ENCODE measurements around the gene DEPDC1B. TPM values are rescaled to one million over a fixed set of nuclear protein-coding genes. Genes with fewer than 3 reads are reported as not detected.
"Not testable (repeated sequence)": the region's sequence is repeated elsewhere in the genome, so short reads cannot be mapped to it uniquely, and the experiment has no call there.

DEPDC1B gene
- total RNA-seq, 1 experiment from 2014 or later: 27.3 TPM

DNA sequence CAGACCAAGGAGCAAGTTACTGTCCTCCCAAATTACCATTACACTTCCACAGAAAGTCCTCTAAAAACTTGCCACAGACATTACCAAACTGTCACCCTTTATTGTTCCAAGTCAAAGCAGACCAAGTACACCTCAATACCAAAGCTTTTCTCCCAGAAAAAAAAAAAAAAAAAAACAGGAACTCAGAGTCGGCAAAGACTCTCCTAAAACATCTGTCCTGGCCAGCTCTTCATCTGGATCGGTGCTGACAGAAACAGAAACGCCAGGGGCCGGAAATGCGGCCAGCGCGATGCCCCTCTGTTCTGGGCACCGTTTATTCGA lies 718 bp downstream of the DEPDC1B start:
- no peak for DNase-seq (ENCODE audit: low read depth)

DNA sequence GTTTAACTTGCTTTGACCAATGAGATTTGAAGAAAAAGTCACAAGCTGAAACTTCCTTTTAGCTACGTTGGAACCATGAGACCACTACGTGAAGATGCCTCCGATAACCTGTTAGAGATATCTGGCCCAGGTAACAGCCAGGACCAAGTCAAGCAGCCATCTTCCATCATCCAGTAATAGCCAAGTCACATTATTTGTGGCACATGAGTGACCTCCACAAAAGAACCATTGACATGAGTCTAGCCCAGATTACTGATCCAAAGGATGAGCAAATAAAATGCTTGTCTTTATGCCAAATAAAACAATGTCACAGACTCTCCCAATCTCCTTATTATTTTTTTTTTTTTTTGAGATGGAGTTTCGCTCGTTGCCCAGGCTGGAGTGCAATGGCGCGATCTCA lies 1.6 kb downstream of the DEPDC1B start:
- no peak for DNase-seq (ENCODE audit: low read depth)

DNA sequence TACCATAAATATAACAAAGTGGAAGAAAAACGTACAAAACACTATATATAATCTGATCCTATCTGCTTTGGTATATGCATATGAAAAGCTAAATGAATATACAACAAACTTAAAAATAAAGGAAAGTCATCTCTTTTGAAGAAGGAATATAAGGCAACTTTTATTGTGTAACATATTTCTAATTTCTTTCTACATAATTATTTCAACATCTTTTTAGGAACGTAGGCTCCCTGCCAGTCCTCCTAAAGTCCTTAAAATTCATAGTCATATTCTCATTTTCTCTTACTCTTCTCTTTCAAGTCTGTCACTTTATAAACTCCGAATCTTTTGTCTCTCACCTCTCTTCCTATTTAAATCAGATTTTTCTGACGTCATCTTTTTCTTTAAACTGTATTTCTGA lies 9.6 kb downstream of the DEPDC1B start:
- DNase-seq (ENCODE audit: low read depth): no peak

DNA sequence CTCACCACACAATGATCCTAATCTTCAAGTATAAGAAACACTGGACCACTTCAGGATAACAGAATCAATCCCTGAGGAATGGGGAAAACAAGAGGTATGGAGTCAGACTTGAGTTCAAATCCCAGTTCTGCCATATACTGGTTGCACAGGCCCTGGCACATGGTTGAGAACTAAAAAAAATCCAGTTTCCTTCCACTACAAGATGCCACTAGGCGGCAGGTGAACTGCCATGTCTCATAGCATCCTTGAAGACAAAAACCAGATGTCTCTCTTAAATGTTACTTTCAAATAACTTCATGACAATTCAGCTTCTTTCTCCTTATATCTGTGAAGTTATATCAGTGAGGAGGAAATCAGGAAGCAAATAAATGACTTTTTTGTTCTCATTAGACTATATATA lies 11.0 kb downstream of the DEPDC1B start:
- no peak for DNase-seq (ENCODE audit: low read depth)

DNA sequence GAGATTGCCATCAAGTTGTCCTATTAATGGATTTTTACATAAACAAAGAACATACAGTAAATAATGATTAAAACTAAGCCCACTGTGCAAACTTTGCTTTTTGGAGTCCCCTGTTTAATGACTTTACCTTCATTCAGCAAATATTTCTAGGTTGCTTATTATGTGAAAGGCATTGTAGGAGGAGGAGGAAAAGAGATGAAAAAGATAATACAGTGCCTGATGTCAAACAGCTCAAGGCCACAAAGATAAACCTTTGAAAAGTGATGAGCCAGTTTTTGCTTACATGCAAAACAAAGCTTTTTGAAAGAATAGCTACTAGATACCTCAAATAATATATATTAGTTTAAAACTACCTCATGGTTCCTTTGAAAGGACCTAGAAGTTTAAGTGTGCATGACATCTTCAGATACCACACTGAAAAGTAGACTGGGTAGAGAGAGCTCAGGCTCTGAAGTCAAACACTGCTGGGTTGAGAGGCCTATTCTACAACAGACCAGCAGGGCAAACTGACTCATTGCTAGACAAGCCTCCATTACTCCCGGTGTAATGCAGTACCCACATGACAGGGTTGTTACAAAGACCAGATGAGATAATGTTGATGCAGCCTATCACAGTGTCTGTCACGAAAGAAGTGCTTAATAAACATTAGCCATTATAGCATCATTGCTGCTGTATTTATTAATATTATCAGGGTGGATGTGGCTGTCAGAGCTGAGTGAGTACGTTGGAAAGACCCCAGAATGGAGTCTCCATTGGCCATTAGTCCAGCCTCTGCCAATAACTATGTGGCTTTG lies 11.8 kb downstream of the DEPDC1B start:
- peak; percentile 67 for DNase-seq (ENCODE audit: low read depth)

DNA sequence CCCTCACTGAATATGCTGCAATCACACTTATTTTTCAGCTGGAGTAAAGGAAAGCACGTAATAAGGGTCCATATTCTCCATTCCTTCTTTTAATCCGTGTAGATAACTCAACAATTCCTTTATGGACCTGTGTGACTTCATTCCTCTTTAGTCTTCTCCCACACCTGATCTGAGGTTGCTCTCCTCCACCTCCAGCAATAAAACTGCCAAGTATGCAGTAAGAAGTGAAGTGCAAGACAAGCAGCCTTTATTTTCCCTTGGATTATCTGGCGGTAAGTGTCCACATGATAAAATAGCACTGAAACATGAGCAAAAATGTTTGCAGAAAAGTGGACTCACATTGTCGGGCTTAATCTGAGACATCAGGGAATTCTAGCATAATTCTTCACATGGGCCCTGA lies 13.8 kb downstream of the DEPDC1B start:
- DNase-seq (ENCODE audit: low read depth): no peak

DNA sequence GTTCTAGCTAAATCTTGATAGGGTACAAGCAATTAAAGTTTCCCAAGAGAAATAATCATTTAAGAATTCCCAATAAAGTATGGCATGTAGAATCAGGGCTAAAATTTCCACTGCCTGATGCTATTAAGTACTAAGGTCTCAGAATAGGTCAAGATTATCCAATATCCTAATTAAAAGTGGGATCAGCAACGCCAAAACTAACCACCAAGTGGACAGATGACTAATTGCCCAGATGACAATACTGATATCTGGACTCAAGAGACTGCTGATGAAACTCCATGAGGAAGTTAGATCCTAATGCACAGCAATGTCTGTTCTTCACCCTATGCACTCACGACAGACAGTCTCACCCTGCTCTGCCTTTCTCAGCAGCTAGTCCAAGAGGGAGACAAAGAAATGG lies 14.3 kb downstream of the DEPDC1B start:
- peak; percentile 10 for DNase-seq (ENCODE audit: low read depth)

DNA sequence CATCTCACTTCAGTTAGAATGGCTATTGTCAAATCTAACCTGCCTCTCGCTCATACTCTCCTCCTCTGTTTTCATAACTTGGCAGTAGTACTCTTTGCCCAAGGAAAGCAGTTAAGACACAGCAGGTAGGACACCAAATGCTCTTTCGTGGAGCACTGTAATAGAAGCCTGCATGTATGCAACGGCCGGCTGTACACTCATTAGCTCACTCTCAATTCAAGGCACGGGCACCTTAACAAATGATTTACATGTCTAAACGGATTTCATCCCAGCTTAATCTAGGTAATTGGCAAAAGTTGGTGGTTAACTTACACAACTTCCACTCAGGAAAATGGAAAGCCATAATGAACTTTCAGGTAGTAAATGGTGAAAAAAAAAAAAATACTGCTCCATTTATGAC lies 14.9 kb downstream of the DEPDC1B start:
- no peak for DNase-seq (ENCODE audit: low read depth)

DNA sequence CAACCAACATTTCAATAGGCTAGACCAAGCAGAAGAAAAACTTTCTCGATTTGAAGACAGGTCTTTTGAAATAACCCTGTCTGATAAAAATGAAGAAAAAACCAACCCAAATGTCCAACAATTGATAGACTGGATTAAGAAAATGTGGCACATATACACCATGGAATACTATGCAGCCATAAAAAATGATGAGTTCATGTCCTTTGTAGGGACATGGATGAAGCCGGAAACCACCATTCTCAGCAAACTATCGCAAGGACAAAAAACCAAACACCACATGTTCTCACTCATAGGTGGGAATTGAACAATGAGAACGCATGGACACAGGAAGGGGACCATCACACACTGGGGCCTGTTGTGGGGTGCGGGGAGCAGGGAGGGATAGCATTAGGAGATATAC lies 18.0 kb downstream of the DEPDC1B start:
- DNase-seq (ENCODE audit: low read depth): not testable (repeated sequence)

DNA sequence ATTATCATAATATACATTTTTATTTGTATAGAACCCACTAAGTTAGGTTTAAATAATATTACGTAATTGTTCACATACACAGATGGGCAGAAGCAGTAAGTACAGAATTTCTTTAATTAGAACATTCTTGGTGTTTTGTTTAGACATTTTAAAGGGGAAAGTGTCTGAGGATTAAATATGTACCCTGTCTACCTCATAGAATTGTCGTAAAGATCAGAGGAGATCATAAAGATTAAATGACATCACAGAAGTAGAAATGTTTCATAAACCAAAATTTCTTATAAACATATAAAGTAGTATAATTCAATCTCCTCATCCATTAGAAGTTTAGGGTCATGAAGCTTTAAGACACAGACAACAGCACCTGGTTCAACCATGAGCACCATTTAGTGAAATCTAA lies 20.1 kb downstream of the DEPDC1B start:
- no peak for DNase-seq (ENCODE audit: low read depth)

DNA sequence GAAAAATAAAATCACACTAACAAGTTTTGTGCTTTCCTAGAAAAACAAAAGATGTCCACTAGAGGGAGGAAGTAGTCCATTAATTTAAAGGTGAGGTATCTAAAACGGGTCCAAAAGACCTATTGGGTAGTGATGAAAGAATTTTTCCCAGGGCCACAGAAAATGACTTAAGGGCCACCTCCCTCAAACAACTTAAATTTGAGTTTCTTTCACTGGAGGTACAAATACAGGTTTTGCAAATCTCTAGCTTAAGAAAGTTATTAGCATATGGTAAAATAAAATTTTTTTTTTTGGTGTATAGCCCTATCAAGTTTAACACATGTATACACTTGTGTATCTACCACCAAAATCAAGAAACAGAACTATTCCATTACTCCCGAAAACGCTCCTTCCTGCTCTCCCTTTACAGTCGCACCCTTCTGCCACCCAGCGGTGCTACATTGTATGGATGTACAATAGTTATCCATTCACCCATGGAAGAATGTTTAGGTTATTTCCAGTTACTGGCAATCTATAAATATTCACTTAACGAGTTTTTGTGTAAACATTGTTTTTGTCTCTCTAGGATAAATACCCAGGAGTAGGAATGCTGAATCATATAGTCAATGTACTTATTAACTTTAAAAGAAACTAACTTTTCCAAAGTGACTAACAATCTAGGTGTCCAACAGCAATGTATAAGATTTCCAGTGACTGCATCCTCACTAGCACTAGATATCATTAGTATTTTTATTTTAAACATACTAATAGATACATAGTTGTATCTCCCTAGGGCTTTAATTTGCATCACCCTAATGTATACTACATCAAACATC lies 21.9 kb downstream of the DEPDC1B start:
- peak; percentile 63 for DNase-seq (ENCODE audit: low read depth)

DNA sequence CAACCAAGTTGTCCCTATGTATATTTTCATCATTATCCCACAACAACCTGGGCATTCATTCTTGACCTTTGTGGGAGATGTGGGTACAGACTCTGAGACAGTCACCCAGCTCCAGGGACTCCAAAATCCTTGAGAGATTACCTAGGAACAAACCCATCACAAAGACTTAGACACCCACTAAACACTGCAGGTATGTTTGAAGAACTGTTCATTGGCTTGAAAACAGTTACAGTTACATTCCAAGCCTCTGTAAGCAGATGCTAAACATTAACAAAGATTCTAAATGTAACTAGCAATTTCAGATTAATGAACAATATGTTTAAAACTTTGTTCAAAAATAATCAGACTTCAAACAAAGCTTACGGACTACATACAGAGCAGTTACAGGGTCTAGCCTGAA lies 24.7 kb downstream of the DEPDC1B start:
- DNase-seq (ENCODE audit: low read depth): no peak

DNA sequence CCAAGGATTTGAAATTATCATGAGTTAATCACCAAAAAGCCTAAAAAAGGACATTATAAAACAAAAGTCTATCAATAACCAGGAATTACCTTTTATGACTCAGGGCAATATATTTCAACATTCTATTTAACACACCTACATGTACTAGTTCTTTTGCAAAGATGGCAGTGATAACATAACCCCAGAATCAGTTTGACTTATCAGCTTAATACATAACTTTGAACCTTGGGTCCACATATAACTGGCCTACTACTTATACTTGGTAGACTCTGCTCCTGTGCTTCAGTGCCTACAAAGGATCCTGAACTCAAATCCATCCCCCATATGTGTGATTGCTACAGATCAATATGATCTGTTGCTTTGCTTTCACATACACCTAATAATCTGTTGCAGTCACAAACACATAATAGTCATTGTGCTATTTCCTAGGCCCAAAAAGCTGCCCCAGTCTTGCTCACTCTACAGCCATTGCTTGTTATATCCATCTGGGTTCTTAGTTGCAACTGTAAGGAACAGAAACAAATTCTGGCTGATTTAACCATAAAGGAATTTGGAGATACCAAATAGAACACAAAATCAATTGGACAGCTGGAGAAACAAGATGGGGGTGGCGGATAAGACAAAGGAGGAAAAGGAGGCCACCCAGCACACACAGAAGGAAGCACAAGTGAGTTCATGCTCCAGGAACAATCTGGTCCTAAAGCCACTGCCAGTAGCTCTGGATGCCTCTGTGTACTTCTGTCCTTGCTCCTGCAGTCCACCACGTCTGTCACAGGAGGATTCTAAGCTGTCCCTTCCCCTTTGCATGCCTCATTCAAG lies 25.5 kb downstream of the DEPDC1B start:
- DNase-seq (ENCODE audit: low read depth): no peak

DNA sequence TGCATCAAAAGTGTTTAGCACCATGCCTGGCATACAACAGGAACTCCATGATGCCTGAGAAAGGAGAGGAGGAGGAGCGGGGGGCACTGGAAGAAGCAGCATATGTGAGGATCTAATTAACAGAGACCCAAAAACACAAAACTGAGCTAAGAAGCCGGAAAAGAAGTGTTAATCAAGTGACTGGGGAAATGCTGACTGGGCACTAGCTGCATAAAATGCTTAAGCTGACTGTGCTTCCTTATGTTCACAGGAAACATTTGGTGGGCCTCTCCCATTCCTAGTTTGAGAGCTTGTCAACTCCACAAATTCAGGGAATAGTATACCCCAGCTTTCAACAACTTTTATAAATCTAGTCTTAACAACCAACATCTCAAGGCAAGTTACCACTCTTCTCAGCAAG lies 26.6 kb downstream of the DEPDC1B start:
- DNase-seq (ENCODE audit: low read depth): no peak

DNA sequence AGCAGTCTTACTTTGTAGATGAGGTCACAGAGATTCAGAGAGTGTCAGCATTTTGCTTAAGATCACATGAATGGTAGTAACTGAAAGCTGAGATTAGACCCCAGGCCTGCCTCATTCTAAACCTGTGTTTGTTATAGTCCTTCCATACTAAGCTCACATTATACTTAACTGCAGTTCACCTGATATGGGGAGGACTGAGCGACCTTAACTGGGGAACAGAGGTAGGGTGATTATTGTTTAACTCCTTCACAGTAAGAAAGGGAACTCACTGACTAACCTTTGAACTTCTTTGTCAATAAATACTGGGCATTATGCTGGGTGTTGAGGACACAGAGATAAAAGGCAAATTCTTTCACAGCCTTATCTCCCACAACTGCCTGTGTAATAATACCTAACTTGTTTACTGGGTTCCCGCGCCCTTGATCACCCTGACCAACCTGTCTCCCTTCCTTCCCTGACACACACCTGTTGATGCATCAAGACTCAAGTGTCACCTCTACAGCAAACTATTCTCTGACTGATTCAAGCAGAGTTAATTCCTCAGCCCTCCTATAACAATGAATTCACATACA lies 27.2 kb downstream of the DEPDC1B start:
- no peak for DNase-seq (ENCODE audit: low read depth)

DNA sequence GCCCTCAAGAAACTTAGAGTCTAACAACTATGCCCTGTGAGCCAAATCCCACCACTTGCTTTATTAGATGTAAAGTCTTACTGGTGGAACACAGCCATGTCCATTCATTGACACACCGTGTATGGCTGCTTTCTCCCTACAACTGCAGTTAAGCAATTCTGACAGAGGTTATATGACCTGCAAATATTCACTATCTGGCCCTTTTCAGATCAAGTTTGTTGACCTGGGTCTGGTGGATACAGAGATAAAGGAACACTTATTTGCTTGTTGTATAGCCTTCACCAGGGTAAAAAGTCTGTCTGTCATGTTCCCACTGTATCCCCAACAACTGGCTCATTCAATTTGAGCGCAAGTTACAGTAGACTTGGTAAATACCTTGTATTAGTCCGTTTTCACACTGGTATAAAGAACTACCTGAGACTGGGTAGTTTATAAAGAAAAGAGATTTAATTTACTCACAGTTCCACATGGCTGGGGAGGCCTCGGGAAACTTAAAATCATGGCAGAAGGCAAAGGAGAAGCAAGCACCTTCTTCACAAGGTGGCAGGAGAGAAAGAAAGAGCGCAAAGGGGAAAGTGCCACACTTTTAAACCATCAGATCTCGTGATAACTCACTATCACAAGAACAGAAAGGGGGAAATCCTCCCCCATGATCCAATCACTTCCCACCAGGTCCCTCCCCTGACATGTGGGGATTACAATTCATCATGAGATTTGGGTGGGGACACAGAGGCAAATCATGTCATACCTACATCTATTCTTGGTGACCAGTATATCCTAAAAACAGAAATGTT lies 27.9 kb downstream of the DEPDC1B start:
- DNase-seq (ENCODE audit: low read depth): no peak

DNA sequence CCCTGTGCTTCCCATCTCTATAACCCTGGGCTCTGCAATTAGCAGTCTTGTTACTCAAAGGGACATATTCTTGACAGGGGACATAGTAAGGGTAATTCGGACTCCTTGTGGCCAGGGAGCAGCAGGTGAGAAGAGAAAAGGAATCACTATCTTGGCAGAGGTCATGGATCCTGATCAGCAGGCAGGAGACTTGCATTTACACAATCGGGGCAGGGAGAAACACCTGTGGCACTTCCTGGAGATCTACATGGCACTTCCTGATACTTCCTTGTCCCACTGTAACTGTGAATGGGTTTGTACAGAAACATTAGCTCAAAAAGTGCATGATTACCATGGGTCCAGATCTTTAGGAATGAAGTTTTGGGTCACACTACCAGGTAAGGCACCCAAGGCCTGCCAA lies 29.2 kb downstream of the DEPDC1B start:
- DNase-seq (ENCODE audit: low read depth): no peak

DNA sequence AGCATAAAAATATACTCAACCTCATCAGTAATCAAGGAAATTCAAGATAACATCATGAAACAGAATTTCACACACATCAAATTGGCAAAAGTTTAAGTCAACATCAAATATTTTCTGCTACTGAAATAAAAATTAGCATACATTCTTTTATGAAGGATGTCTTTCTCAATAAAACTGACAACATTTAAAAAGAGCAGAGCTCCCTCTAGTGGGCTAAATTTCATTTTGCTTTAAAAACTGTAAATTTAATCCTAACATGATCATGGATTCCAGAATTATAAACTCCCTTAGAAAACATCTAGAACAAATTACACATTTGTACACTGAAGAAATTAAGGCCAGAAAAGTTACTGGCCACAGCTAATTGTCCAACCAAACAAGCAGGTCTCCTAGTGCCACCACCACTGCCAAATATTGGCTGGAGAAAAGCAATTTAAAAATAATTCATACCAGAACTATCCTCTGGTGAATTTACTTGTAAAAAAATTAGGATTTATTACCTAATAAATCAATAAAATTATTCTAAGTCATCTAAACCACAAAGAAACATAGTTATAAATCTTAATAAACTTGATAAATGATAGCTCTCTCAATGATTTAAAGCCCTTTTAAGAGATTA lies 31.2 kb downstream of the DEPDC1B start:
- DNase-seq (ENCODE audit: low read depth): peak; percentile 46

DNA sequence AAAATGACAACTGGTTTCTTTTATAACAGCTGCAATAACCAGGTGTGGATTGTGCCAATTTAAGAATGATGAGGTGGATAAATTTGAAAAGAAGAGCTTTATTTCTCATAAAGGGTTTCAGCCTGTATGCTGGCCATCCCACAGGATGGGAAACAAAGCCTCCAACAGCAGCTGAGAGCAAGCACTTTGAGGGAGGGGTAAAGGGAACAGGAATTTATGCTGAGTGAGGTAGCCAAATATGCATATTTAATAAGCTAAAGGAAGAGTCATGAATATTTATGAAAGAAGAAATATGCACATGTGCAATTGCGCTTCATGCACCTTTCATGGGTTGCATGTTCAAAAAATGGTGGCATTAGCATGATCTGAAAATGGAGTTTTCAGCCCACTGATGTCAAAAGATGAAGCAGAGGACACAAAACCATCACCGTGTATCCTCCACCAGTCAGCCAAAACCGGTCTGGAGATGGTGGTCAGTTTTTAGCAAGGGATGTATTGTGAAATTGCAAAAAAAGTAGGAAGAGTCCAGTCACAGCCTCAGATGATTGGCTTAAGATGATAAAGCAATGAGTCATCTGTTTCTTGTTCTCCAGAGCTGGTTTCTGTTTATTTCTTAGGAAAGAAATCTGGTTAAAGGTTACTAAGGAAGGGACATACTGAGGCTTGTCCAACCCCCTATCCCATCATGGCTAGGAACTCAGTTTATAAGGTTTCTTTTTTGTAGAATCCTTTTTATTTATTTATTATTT lies 47.9 kb downstream of the DEPDC1B start:
- DNase-seq (ENCODE audit: low read depth): peak; percentile 92

DNA sequence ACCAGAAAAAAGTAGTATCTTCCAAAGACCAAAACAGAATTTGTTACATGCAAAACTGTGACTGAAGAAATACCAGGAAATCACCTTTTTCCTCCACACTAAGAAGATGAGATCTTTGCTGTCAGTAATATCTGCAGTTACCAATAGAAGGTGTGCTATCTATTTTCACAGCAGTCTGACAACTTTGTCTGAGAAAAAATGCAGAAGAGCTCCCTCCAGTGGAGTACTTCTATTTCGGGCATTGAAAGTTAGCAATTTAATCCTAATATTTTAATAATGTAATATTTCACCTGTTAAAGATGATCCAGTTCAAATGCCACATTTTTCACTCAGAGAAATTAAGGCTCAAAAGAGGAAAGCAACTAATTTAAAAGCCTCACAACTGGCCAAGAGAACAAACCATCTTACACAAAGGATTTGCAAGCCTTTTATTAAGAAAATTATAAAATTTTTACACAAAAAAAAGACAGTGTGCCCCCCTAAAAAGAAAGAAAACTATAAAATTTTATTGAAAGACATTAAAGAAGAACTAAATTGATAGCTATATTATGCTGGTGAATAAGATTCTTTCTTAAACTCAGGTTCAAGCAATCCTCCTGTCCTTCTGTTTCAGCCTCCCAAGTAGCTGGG lies 50.6 kb downstream of the DEPDC1B start:
- peak; percentile 47 for DNase-seq (ENCODE audit: low read depth)
